SU-DHL-6 (cell line): ENCODE measurements around the gene CREB5.

Experiments
- CTCF ChIP-seq: fragments of 200-600 bp; sonication (generic); IDR thresholded peaks from one replicate; pipeline ENCODE4 v1.5.1; 2017; ENCODE audit warnings: antibody characterized with exemption, mild to moderate bottlenecking, low read length, moderate library complexity; ENCODE audit not compliant: insufficient read depth, poor library complexity, severe bottlenecking
- EZH2phosphoT487 ChIP-seq: fragments of 200-600 bp; sonication (generic), shearing (Covaris generic); conservative IDR thresholded peaks from 2 replicates; pipeline ENCODE4 v1.6.1; 2018; ENCODE audit warnings: mild to moderate bottlenecking, antibody characterized with exemption, low read length, moderate library complexity, mixed read lengths

DNA sequence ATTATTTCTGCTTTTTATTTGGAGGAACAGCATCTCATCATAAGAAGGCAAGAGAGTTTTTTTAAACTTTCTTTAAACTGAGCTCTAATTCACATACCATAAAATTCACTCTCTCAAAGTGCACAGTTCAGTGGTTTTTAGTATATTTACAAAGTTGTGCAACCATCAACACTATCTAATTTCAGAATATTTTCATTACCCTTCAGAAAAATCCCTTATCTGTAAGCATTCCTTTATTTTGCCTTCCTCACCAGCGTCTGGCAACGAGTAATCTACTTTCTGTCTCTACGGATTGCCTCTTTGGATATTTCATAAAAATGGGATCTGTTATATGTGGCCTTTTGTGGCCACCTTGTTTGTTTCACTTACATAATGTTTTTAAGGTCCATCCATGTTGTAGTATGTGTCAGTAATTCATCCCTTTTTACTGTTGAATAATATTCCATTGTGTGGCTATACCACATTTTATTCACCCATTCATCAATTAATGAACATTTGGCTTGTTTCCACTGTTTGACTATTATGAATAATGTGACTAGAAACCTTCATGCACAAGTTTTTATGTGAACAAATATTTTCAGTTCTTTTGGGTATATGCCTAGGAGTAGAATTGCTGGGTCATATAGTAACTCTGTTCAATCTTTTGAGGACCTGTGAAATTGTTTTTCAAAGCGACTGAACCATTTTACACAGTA is 364.3 kb downstream of the CREB5 start:
- TF ChIP-seq CTCF (no peak), EZH2phosphoT487 (no peak)
